ENCODE data around the gene KCNIP1.
"Not testable (repeated sequence)": the region's sequence is repeated elsewhere in the genome, so short reads cannot be mapped to it uniquely, and the experiment has no call there.

The KCNIP1 gene

DNA sequence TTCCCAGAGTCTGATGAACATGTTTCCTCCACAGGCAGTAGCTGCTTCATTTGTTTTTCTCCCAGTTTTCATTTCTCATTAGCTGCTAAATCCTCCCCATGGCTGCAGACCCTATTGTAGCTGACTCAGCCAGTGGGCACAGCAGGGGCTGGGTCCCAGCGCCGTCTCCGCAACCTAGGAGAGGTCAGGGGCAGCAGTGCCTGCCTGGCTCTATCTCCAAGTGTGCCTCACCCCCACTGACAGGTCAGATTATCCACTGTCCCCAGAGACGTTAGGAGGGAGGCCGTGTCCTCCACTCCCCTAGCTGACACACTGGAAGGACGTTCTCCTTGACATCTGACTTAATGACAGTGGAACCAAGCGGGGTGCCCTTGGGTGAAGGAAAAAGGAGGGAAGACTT lies 31.1 kb downstream of the KCNIP1 start:
- DNase-seq (ENCODE audit: low read depth in 3 of 3, low spot score in 1 of 3), result no peak

DNA sequence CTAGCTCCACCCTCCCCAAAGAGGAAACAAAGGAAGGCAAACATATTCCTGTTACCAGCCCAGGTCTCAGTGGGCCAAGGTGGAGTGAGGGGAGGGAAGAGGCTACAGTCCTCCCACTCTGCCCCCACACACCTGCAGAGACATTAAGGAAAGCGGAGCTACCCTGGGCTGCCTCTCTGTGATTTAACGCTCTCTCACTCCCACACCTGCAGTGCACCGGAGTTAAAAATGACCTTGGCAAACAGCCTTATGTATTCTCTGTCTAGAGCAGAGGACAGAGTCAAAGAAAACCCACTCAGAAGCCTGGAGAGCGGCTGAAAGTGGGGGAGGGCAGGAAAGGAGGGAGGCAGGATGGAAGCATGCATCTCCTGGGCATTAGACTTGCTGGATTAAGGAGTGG lies 32.7 kb downstream of the KCNIP1 start:
- DNase-seq (ENCODE audit: low read depth in 3 of 3, low spot score in 1 of 3), result no peak

DNA sequence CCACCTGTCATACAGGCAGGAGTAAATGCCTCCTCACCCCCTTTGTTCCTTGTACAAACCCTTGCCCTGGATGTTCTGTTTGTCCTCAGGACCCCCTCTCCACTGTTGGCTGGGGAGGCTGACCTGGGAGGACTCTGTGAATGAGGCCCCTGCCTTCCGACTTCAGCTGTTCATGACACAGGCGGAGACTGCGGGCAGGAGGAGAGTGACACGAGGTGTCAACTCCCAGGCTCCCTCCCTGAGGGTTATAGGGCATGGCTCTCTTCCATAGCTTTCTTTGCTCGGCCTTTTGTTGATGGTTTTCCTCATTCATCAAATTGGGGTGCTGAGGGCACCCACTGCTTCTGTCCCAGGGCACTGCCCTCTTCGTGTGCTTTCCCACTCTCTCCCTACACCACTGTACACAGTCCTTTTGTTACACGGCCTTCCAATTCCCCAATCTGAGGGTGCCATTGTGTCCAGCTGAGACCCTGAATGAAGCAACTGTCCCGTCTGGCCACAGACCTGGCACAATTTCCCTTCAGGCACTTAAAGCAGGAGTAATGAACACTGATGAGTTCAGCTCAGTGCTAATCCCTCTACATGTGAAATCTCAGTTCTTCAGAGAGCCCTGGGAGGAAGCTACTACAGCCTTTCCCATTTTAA lies 33.8 kb downstream of the KCNIP1 start:
- no peak for DNase-seq (ENCODE audit: low read depth in 3 of 3, low spot score in 1 of 3)

DNA sequence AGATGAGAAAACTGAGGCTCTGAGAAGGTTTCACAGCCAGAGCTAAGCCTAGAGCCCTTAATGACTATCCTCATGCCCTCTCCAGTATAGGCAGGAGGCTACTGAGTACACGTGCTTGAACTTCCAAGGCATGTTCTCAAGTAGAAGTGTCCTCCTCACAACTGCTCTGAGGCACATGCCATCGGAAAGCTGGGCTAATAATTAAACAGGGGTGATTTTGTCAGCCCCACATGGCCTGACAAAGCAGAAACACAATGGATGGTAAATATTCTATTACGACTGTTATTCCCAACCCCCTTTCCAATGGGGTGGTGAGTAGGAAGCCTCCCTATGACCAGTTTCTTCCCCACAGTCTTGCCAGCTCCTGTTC lies 34.3 kb downstream of the KCNIP1 start:
- DNase-seq (ENCODE audit: low read depth in 3 of 3, low spot score in 1 of 3), result no peak

DNA sequence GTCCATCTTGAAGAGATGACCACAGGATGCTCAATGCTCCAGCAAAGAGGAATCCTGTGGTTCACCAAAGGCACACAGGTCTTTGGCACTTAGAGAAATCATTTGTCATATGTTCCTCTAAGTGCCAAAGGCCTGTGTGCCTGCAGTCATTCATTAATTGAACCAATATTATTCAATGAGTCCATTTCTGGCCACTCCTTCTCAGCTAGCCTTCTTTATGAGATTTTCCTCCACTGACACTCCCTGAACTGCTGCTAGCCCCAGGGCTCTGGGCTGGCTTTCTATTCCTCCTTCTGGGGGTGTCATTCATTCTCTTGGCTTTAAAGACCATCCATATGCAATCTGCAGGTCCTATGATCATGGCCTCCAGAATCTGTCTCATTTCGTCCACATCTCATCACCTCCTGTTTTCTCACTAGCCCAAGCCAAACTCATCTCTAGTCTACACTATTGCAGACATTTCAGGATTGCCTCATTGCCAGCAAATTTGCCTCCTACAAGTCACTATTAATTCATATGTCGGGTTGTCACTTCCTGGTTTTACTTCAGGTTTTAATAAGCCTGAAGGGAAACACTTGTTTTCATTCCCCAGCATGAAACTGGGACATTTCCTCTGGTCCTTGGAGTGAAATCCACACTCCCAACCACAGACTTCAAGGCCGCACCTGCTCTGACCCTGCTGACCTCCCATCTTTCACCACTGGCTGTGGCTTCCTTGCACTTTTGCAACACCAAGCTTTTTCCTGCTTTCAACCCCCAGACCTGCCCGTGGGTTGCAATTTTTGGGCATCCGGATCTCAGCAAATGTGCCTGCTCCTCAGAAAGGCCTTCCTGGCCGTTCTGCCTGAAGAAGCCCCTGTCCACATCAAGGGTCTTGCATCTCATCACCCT lies 35.1 kb downstream of the KCNIP1 start:
- DNase-seq (ENCODE audit: low read depth in 3 of 3, low spot score in 1 of 3), result no peak

DNA sequence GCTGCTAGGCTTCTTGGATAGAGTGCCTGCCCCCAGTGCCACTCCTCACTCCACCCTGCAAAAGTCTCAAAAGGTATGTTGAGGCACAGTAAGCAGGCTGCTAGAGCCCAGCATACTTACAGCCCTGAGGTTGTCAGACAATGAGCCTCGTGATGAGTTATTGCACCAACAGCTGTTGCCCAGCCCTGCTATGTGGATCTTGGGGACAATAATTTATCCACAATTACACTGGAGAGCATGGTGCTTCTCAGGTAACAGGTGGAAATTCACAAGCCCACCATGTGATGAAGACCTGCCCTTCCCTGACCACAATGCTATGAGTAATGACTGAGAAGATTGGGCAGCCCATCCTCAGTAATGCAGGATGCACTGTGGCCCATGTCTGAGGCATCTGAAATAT lies 36.5 kb downstream of the KCNIP1 start:
- no peak for DNase-seq (ENCODE audit: low read depth in 3 of 3, low spot score in 1 of 3)

DNA sequence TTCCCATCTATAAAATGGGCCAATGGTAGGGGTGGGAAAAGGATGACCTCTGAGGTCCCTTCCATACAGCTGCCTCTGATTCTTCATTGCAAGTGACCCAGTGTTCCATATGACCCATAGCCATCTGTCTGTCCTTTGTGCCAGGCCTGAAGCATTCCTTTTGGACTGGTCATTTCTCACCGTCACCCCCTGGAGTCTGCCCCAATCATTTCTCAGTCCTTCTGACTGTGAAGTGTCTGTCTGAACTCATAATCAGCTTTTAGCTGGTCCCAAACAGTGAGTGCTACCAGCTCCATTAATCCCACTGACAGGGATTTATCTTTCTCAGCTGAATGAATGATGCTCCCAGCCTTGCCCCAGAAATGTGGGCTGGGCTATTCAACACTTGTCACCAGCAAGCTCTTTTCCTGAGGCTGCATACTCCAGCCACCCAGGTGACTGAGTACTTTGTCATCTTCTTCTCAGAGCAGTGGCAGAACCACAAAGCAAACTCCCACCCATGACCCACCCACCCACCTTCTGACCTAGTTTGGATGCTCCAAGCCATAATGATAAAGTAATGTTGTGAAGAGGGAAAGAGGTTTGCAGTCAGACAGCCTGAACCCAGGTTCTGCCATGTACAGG lies 37.4 kb downstream of the KCNIP1 start:
- no peak for DNase-seq (ENCODE audit: low read depth in 3 of 3, low spot score in 1 of 3)

DNA sequence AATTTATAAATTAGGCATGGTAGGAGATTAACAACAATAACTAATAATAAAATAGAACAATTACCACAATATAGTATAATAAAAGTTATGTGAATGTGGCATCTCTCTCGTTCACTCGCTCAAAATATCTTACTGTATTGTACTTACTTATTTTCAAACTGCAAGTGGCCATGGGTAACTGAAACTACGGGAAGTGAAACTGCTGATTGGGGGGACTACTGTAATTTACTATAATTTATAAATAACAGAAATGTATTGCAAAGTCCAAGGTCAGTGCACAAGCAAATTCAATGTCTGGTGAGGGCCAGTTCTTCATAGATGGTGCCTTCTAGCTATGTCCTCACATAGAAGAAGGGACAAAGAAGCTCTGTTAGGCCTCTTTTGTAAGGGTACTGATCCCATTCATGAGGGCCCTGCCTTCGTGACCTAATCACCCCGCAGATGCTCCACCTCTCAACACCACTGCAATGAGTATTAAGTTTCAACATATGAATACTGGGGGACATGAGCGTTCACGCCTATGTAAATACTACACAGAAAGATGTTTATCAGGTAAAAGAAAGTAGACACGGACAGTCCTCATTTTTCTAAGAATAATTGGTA lies 39.0 kb downstream of the KCNIP1 start:
- no peak for DNase-seq (ENCODE audit: low read depth in 3 of 3, low spot score in 1 of 3)

DNA sequence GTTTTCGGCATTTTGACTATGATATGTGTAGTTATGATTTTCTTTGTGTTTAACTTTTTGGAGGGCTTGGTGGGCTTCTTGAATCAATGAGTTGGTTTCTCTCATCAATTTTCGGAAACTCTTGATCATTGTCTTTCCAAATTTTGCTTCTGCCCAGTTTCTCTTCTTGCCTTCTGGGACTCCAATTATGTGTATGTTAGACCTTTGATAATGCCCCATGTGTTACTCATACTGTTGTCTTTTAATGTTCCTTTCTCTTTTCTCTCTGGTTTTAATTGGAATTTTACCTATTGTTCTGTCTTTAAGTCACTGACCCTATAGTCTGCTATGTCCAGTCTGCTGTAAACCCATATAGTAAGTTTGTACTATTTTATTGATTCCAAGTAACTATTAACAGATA lies 41.5 kb downstream of the KCNIP1 start:
- DNase-seq (ENCODE audit: low read depth in 3 of 3, low spot score in 1 of 3), result no peak

DNA sequence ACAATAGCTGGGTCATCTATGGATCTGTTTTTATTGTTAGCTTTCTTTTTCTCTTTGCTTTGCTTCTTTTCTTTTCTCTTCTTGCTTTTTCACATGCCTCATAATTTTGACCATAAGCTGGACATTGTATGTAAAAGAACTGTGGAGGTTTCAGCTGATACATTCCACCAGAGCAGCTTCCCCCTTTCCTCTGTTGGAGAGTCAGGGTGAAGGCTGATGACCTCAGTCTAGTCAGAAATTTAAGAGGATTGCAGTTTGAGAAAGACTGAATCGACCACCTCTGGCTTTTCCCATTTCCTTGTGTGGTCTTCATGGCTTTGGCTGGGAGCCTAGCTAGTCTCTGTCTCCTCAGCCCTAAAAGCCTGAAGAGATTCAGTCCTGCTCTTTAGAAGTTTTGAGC lies 42.0 kb downstream of the KCNIP1 start:
- DNase-seq (ENCODE audit: low read depth in 3 of 3, low spot score in 1 of 3), result no peak

DNA sequence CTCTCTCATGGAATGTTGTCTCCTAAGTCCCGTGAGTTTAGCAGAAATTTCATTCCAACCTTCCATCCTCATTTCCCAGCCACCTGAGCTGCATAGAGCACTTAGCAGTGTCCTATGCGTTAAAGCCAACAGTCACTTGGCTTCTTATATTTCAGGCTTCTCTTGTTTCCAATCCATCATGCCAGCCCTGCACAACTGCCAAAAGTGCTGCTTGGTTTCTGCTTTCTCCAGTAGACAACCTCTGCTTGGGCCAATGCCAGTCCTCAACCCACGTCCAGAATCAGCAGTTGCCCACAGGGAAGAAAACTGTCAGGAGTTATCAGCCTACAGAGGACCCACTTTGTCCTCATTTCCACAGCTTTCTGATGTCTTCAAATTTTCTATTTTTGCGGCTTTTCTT lies 42.5 kb downstream of the KCNIP1 start:
- no peak for DNase-seq (ENCODE audit: low read depth in 3 of 3, low spot score in 1 of 3)

DNA sequence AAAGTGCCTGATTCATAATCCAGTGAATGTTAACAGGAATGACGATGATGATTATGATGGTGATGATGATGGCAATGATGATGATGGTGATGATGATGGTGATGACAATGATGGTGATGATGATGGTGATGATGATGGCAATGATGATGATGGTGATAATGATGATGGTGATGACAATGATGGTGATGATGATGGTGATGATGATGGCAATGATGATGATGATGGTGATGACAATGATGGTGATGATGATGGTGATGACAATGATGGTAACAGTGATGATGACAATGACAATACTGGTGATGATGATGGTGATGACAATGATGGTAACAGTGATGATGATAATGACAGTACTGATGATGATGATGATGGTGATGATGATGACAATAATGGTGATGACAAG lies 46.6 kb downstream of the KCNIP1 start:
- DNase-seq (ENCODE audit: low read depth in 3 of 3, low spot score in 1 of 3), result not testable (repeated sequence)

DNA sequence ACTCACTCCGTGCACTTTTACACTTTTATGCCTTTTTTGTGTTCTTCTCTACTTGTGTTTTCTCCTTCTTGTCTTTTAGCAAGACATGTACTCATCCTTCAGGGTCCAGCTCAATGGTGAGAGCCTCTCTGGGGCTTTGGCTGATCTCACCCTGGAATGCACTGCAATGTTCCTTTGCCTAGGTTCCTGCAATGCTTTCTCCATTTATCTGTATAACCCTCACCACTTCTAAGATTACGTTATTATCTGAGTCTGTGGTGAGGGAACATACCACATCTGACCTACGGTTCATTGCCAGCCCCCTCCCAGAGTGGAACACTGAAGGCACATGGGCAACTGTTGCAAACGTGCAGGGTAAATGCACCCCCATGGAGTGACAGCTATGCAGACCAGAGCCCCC lies 47.3 kb downstream of the KCNIP1 start:
- no peak for DNase-seq (ENCODE audit: low read depth in 3 of 3, low spot score in 1 of 3)

DNA sequence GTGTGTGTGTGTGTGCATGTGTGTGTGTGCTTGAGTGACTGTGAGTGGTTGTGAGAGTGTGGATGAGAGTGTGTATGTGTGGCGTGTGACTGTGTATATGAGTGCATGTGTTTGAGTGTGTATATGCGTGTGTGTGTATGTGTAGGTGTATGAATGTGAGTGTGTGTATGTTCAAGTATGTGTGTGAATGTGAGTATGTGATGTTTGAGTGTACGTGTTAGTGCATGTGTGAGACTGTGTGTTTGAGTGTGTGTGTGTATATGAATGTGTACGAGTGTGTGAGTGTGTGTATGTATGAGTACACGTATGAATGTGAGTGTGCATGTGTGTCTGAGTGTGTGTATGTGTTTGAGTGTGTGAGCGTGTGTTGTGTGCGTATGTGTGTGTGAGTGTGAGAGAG lies 47.8 kb downstream of the KCNIP1 start:
- DNase-seq (ENCODE audit: low read depth in 3 of 3, low spot score in 1 of 3), result no peak

DNA sequence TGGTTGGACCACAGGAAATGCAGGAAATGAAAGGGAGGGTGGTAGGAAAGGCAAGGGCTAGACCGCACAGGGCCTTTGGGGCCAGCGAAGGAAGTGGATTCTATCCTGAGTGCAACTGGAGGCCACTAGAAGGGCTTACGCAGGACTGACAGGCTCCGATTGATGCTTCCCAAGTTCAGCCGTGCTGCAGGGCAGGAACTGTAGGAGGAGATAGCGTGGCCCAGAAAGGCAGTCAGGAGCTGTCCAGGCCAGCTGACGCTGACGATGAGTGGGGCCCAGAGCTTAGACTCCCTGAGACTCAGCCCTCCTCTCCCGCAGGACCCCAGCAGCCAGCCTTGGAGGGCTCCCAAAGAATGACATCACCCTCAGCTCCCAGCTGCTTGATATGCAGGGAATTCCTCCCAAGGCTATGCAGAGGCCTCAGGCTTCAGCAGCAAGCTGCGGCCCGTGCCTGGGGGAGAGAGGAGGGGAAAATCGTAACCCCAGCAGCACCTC lies 48.8 kb downstream of the KCNIP1 start:
- DNase-seq (ENCODE audit: low read depth in 3 of 3, low spot score in 1 of 3), result no peak

DNA sequence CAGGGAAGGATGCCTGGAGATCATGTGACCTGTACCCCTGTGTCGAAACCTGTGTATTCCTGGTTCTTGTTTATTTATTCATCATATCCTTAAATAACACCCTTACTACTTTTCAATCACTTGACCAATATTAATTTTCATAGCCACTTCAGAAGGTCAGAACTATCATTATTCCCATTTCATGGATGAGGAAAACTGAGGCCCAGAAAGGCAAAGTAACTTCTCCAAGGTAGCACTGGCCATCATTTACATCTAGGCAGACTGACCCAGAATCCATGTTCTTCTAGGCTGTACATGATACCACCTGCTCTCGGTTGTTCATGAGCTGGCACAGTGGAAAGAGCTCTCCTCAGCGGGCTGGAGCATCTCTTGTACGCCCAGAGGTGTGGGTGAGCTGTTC lies 49.4 kb downstream of the KCNIP1 start:
- DNase-seq (ENCODE audit: low read depth in 3 of 3, low spot score in 1 of 3), result no peak

DNA sequence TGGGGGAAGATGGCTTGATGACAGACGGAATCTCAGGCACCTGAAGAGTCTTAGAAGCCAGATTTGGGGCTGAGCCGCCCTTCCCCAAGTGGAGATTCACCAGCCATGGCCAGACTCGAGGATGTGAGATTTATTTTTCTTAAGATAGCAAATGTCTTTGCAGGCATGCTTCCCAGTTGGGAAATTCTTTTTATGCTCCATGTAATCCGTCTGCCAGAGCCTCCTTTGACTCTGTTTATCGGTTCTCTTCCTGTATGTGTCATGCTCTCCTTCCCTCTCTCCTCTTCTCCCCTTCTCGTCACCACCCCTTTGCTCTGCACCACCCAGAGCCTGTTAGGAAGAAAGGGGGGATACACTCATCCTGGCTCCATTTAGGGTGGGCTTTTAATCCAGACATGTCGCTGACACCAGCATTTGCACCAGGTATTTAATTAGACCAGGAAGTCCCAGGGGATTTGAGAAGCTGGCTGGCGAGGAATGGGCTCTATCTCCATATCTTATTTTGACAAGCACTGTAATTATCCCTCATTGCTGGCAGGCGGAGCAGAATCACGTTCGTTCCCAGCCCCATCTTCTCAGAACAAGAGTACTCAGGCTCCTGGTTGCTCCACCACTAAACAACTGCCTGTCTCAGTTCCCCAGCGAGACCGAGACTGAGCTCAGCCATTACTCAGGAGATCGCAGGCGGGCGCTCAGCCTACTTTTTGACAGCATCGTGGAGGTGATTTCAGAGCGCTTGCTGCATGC lies 50.9 kb downstream of the KCNIP1 start:
- DNase-seq (ENCODE audit: low read depth in 3 of 3, low spot score in 1 of 3), result no peak

DNA sequence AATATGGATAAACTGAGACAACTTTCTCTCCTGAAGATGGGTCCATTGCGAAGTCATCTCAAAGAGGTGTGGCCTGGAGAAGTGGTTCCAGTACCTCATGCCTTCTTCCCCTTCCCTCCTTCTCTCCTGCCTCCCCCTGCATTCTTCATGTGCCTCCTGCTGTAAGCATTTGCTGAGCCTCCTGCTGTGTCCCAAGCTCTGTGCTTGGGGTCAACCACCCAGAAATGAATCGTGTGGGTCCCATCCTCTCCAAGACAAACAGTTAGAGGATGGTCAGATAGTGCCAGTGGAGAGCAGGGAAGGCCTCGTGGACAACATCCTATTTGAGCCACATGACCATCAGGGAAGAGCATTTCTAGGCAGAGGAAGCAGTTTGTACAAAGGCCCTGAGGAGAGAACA lies 53.5 kb downstream of the KCNIP1 start:
- DNase-seq (ENCODE audit: low read depth in 3 of 3, low spot score in 1 of 3), result no peak

DNA sequence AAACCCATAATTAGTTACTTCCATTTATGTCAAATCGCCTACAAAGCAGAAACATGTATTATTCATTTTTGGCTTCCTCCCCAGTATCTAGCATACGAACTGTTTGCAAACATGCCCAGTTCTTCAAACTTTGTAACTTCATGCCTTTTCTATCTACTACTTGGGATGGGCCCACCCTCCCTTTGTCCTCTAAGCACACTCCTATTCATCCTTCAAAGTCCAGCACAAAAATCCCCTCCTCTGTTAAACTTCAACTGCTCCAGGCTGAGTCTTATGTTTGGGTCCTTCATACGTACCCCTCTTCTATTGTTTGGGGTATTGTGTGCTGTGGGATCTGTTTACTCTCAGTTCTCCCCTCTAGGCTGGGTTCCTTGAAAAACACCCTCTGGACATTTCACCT lies 55.5 kb downstream of the KCNIP1 start:
- no peak for DNase-seq (ENCODE audit: low read depth in 3 of 3, low spot score in 1 of 3)

DNA sequence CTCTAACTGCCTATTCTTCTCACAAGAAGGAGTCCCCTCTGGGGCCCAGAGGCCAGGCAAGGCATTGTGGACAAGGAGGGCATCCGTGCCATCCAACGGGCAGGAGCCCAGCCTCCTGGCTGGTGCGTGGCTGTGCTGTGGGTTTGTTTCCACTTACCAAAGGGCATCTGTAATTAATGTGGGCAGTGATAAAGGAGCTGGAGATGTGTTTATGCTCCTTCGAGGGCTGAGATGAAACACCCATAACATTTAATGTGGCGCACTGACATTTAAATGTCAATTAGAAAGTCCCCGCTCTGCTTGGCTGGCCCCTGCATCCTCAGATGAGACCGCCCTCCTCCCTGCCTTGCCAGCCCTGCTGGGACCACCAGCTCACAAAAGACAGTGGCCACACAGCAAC lies 57.1 kb downstream of the KCNIP1 start:
- DNase-seq (ENCODE audit: low read depth in 3 of 3, low spot score in 1 of 3), result no peak

Measured in stimulated activated CD4-positive, alpha-beta T cell treated with anti-CD3 and anti-CD28 coated beads, TNF-alpha, amount 100 ng/mL, for 1 hour (primary cell).